HPDE6-E6E7 (cell line): ENCODE measurements around the gene MYOC.
"Not testable (repeated sequence)": the region's sequence is repeated elsewhere in the genome, so short reads cannot be mapped to it uniquely, and the experiment has no call there.

Experiments
- DNase-seq: peaks from one replicate; pipeline ENCODE4 v3.0.0; 2011; ENCODE audit warnings: missing footprints; ENCODE audit errors: extremely low spot score

MYOC gene

DNA sequence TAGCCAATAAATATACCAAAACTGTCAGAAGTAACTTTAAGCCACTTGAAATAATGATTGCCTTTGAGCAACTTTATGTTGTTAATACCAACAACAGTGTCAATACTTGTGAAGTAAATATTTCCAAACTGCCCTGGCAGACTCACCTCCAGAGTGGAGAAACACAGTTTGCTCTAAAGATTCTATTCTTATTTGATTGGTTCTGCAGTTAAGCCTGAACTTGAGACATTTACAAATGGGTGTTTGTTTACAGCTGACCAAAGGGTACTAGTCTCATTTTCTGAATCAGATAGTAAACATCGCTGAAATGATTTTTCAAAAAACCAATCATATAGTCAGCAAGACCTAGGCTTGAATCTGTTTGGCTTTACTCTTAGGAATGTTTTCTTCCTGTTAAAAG, 1.3 kb upstream of the MYOC start:
- DNase-seq, result no peak

DNA sequence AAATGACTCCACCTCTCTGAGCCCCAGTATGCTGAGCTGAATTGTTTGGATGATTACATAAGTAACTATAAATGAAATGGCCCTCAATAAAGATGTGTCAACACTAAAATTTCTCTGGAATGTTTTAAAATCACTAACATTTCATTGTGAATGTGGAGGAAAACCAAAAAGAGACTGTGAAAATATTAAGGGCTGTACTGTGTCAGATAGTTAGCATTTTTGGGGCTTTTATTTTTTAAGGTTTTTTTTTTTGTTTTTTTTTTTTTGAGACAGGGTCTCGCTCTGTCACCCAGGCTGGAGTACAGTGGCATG, 6.3 kb downstream of the MYOC start:
- DNase-seq, result no peak

DNA sequence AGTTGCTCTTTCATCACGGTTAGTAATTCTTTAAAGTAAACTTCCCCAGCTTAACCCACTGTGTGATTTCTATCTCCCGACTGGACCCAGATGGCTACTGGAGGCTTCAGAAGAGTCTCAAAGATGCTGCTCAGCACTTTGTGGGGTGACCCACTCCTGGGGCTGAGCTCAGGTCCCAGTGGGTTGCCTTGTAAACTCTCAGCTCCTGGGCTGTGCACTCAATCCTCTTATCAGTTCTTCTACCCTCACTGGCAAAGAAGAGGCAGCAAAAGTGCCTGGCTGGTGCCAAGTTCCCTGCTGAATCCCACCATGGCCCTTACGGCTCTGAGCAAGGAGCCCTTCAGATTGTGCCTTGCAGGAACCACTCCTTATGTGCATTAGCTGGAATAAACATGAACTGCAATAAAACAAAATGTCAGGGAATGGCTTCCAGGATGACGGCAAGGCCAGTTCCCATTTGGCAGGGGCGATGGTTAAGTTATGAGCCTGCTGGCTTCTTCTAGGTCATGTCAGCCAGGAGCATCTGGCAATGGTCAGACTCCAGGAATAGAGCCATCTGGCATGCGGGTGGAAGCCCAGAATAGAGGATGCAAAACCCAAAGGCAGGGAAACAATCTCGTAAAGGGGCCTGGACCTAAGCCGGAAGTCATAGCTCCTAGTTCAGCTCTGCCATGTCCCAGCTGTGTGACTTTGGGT, 6.8 kb downstream of the MYOC start:
- DNase-seq, result no peak

DNA sequence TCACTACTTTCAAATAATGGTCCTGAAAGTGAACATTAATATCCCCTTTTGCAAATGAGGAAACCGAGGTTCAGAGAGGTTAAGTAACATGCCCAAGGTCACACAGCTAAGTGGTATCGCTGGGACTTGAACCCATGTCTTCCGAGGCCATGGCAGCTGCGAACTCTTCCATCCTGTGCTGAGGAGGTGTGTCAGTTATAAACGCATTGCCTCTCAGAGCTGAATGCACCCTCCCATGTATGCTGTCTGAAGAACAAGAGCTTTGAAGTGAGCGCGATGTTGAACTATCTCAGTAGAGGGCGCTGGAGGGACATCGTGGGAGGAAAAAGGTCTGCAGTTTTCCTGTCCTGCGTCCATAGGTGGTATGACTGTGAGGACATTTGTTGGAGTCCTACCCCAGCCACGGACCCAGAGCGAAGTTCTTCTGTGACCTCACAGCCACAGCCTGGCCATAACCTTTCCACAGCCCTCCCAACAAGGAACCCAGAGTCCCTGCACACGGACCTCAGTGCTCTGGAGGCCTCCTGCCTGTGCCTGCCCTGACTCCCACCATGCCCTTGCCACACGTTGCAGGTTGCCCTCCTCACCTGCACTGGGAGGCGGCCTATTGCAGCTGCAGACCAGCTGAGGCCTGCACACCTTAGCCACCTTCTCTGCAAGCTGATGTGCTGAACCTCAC, 7.5 kb downstream of the MYOC start:
- peak; percentile 58 for DNase-seq

DNA sequence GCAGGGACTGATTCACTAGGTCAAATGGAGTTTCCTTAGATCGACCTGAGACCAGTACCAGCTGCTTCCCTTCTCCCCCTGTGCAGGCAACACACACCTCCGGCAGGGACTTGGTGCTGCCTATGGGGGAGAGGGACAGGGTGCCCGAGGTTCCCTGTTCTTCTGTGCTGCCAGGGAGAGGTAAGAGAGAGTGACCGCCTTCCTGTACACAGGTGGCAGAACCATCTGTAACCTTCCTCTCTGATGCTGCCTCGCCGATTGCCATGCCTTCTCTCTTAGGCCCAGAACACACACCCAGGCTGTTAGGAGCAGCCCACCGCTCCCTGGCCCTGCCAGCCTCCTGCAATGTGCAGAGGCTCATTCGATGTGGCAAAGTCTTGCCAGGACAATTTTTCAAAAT, 9.3 kb downstream of the MYOC start:
- DNase-seq, result no peak

DNA sequence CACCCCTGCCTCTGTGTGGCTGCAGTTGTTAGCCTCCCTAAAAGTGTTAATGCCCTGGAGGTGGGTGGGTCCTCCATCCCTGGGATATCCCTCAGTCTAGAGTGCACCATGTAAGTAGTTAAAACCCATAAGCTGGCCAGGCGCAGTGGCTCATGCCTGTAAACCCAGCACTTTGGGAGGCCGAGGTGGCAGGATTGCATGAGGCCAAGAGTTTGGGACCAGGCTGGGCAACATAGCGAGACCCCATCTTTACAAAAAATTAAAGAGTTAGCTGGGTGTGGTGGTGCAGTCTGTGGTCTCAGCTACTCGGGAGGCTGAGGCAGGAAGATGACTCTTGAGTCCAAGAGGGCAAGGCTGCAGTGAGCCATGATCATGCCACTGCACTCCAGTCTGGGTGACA, 10.3 kb downstream of the MYOC start:
- no peak for DNase-seq

DNA sequence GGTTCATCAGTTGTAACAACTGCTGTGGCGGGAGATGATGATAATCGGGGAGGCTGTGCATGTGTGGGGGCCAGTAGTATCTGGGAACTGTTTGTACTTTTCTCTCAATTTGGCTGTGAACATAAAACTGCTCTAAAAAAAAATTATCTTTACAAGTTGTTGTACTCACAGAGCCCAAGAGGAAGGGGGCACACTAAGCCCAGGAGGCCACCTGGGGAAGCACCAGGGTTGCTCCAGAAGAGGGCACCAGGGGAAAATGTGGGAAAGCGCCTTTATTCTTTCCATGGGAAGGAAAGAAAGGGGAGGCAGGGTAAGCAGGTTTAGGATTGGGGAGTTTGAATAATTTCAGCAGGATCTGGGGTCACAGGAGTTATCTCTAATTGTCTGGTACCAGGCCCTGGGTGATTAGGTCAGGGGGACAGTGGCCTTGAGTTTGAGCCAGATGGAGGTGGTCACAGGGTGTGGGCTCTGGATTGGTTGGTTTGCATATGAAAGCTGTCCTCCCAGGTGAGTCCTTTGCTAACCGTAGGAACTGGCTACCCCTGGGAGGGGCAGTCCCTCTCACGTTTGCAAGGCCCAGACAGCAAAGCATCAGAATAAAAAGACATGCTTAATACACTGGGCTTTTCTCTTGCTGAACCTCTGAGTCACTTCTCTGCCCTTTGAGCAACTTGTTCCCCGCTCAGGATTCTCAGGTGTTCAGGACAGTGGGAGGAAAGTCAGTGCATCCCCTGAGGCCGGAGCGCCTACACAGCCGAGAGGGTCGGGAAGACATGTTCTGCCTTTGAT, 11.2 kb downstream of the MYOC start:
- no peak for DNase-seq

DNA sequence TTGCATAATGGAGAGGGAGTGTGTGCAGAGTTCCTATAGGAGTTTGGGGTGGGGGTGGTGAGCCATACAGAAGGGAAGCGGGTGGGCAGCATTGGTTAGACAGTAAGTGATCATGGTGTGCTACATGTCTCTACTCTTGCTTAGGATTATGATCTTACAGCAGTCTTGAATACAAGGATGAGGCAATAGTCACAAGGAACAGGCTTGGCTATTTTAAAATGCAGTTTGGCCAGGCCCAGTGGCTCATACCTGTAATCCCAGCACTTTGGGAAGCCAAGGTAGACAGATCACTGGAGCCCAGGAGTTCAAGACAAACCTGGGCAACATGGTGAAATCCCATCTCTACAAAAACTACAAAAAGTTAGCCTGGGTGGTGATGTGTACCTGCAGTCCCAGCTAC, 12.3 kb downstream of the MYOC start:
- DNase-seq, result no peak

DNA sequence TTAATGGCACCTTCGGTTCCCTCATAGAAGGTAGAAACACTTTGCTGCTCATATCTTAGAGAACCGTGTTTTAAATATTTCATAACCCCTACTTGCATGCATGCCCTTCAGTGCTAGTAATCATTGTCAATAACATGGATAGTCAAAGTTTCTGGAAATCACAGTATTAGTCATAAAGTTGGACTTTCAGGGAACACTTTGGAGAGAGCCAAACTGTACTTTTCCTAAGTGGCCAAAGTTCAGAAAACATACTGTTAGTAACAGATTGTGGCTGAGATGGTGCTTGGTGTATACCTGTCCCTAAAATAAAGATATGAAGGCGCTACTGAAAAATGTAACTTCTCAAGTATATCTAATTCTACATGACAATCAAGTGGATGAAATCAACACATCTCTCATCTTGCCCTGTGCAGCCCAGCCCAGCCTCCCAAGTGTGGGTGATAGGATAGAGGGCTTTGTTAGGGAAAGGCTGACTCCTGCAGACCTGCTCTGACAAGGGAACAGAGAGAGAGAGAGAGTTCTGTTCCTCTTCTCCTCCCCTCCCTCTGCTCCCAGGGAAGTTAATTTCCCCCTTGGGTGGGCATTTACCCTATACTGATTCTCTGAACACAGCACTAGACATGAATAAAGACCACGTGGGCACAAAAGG, 14.4 kb downstream of the MYOC start:
- no peak for DNase-seq

DNA sequence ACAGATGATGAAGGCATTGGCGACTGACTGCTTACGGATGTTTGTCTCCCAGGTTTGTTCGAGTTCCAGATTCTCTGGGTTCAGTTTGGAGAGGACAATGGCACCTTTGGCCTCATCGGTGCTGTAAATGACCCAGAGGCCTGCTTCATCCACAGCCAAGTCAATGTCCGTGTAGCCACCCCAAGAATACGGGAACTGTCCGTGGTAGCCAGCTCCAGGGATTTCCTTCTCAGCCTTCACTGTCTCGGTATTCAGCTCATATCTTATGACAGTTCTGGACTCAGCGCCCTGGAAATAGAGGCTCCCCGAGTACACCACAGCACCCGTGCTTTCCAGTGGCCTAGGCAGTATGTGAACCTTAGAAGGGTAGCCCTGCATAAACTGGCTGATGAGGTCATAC, 16.3 kb downstream of the MYOC start:
- no peak for DNase-seq

DNA sequence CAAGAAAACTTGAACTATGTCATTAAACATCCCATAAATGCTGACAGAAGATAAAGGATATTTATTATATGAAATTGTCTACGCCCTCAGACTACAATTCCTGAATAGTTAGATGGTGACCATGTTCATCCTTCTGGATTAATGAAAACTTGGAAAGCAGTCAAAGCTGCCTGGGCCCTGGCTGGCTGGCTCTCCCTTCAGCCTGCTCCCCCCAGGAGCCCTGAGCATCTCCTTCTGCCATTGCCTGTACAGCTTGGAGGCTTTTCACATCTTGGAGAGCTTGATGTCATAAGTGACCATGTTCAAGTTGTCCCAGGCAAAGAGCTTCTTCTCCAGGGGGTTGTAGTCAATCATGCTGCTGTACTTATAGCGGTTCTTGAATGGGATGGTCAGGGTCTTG, 16.8 kb downstream of the MYOC start:
- DNase-seq, result no peak

DNA sequence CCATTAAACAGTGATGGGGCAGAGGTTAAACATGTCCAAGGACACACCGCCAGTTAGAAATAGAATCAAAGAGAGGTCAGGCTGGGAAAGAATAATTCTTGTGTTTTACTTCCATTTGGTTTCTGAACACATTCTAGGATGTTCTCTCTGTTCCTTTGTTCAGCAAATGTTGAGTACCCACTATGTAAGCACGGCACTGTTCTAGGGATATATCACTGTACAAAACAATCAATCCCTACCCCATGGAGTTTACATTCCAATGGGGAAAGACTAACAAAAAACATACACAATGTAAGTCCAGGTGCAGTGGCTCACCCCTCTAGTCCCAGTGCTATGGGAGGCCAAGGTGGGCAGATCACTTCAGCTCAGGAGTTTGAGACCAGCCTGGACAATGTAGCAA, 24.3 kb downstream of the MYOC start:
- DNase-seq, result no peak

DNA sequence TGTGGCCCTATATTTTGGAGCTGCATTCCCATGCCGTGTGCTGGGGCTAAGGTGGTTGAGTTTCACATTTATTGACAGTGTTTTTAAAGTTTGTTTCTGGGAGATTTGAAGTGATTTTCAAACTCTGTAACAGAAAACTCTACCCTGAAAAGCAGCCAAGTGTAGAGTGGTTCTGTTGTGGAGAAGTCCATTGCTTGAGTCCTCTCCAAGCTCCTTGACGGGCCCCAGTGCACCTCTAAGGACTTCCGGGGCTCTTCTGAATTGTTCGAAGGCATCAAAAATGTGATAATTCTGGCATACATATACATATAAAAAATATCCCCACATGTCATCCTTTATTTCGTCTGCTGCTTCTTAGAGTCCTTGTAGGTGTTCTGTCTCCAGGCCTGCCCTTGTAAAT, 25.5 kb downstream of the MYOC start:
- no peak for DNase-seq

DNA sequence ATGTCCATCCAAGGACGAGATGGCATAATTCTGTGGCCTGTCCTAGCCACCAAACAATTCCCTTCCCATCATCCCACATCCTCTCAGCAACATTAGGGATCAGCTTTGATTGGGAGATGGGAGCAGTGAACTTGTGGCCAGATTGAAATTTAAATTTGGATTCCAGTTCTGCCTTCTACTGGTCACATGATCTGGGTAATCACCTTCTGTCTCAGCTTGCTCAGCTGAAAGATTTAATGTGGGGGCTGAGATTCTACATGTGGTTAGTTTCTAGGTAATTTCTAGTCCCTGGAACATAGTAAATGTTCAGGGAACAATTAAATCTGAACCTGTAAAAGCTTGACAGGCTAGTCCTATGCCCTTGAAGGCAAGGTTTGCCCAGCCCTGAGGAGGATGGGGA, 27.3 kb downstream of the MYOC start:
- no peak for DNase-seq

DNA sequence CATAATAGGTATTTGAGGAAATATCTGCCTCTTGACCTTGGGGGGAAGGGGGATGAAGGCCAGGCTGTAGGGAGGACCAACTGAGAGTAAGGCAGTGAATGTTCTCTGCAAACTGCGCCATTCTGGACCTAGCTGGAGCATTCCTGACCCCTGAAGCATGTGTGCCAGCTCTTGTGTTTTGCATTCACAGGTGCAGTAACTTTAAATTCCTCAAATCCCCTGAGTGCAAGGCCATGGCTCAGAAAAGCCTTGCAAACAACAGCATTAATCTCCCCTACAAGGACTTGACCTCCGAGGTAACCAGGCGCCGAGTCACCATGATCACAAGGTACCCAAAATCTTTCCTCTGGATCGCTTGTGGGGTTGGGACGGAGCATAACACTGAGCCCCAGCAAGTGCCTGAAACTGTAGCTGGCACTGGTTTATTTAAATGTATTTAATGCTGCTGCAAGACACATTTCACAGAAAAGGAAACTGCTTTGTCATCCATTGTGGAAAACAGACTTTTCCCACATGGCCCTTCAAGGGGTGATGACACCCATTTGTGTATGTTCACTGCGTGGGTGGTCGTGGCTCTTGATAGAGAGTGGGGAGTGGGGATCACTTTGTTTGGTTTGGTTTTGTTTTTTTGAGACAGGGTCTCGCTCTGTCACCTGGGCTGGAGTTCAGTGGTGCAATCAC, 28.7 kb downstream of the MYOC start:
- no peak for DNase-seq

DNA sequence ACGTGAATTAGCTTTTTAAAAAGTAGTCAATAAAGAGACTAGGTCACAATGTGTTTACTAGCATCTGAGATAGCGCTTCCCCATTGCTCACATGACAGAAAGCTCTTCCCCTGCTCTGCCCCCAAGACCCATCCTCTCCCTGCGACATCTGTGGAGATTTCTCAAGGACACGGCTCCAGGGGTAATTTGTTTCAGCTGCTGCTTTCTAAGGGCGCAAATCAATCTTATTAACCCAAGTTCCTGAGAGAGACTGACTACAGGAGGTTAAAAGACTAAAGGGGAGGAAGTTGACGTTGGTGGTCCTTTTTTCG, 30.4 kb downstream of the MYOC start, which contains the start of gene MYOCOS:
Gene MYOCOS (plus strand): TSS at position 92 of the 311 bp plus-strand sequence. CDS start 1,641 bp downstream, outside the sequence.
- DNase-seq, result no peak

DNA sequence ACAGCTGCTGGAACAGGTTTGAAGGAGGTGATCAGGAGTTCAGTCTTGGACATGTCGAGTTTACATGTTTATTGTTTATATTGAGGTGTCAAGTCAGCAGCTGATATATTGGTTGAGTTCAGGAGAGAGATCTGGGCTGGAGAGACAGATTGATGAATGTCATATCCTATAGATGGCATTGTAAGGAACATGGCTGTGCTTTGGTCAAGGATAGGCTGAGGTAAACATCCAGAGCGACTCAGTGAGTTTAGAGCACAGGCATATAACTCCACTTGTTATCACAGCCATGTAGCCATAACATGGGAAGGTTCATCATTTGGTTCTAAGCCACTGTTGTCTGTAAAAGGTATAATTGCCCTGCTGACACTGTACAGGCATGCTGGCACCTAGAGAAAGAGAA, 35.9 kb downstream of the MYOC start:
- DNase-seq, result no peak

DNA sequence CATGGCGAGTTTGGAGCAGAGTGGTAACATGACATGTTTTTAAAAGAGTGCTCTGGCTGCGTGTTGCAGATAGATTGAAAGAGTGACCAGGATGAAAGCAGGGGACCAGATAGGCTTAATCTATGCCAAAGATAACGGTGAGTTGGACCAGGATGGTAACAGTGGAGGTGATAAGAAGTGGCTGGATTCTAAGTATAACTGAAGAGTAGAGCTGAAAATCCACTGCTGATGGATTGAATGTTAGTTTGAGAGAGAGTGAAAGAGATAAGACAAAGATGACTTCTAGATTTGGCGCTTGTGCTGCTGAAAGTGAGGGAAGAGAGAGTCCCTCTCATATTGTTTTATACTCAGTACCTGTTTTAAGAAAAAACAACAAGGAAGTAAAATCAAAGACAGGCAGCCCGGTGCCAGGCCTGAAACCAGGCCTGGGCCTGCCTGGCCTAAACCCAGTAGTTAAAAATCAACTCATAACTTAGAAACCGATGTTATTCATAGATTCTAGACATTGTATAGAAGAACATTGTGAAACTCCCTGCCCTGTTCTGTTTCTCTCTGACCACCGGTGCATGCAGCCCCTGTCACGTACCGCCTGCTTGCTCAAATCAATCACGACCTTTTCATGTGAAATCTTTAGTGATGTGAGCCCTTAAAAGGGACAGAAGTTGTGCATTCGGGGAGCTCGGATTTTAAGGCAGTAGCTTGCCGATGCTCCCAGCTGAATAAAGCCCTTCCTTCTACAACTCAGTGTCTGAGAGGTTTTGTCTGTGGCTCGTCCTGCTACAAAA, 37.2 kb downstream of the MYOC start:
- DNase-seq, result not testable (repeated sequence)

DNA sequence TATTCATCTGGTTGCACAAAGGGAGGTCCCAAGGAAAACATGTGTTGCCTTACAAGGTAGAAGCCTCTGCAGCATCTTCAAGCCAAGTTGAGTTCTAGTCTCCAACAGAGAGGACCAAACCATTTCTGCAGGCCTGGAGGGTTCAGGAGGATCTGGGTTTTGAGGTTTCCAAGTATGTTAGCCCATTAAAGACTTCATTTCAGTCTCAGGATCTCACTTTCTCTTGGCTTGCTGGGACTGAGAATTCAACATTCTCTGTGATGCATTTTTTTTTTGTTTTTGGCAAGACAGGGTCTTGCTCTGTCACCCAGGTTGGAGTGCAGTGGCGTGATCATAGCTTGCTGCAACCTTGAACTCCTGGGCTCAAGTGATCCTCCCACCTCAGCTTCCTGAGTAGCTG, 39.2 kb downstream of the MYOC start:
- DNase-seq, result no peak

DNA sequence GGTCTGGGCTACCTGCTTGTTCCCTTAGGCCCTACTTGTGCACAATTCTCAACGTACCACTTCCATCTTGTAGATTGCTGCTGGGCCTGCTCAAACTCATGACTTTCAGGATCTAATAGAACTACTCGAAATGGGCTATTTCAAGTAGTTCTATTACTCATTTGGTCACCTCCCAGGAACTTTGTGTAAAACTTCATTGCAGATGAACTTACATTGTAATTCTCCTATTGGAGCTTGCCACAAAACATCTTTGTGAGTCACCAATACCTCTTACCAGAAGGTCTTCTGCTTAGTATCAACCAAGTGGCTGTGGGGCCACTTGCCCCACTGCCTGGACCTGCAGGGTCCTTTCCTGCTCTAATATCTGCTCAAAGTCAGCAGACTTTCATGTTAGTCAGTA, 41.2 kb downstream of the MYOC start:
- no peak for DNase-seq

DNA sequence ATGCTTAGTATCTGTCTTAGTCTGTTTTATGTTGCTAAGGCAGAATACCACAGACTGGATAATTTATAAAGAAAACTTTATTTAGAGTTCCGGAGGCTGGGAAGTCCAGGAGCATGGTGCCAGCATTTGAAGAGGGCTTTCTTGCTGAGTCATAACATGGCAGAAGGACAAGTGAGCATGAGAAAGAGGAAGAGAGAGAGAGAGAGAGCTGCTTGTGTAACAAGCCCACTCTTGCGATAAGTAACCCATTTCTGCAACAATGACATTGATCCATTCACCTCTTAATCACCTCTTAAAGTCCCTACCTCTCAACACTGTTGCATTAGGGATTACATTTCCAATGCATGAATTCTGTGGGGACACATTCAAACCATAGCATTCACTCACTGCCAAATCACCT, 42.1 kb downstream of the MYOC start:
- DNase-seq, result no peak
